GM21360 (cell line): ENCODE data around the gene GJA5.
"Not testable (repeated sequence)": the region's sequence is repeated elsewhere in the genome, so short reads cannot be mapped to it uniquely, and the experiment has no call there.

Experiments used
- ATAC-seq: cut with Tn5 transposase; IDR thresholded peaks from one replicate; pipeline ENCODE4 v1.9.1; 2021; ENCODE audit warnings: mild to moderate bottlenecking, moderate library complexity; ENCODE audit not compliant: unreplicated experiment

Gene GJA5

GRCh38 chr1:147734291-147734841 is 26.0 kb downstream of the GJA5 start:
- not testable (repeated sequence) for ATAC-seq

- ATAC-seq: no peak
Observed at GRCh38 chr1:147729315-147729714, 31.1 kb downstream of the GJA5 start.

- ATAC-seq: no peak
Observed at GRCh38 chr1:147726168-147726567, 34.2 kb downstream of the GJA5 start.

GRCh38 chr1:147725685-147726084 is 34.7 kb downstream of the GJA5 start:
- ATAC-seq: no peak

- no peak for ATAC-seq
Observed at GRCh38 chr1:147723691-147724323, 36.6 kb downstream of the GJA5 start.

DNA sequence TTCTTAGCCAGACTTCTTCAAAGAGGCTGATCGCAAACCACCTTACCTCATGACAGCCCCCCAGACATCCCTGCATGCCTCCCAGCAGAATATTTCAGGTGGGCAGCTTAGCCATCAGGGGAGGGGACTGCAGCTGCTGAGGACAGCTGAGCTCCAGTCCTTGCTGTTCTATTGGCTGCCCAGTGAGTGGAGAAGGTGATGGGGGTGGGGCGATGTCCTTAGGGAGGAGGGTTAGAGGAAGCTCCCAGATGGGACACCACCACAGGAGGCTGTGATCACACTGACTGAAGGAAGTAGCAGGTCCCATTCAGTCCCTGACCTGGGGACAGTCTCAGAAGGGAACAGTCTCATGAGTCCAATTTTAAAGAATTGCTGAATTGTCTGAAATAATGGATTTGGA is 38.3 kb downstream of the GJA5 start:
- ATAC-seq: no peak

DNA sequence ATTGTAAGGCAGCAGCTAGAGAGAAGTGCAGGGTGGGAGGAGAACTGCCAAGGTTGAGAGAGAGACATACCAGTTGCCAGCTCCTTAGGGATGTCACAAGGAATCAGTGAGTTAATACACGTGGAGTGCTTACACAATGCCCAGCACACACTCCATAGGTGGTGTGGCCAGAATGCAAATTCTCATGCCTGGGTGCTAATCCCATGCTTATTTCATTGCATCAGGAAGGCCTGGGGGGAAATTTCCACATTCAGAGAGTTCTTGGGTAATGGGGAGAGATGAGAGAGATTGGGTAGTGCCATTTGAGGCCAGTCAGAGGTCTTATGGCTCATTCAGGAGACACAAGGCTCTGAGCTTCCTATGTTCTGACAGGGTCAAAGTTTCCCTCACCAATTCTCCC is 38.7 kb downstream of the GJA5 start:
- no peak for ATAC-seq

- no peak for ATAC-seq
Observed at GRCh38 chr1:147720557-147720956, 39.8 kb downstream of the GJA5 start.

- no peak for ATAC-seq
Observed at GRCh38 chr1:147719711-147720225, 40.6 kb downstream of the GJA5 start.

DNA sequence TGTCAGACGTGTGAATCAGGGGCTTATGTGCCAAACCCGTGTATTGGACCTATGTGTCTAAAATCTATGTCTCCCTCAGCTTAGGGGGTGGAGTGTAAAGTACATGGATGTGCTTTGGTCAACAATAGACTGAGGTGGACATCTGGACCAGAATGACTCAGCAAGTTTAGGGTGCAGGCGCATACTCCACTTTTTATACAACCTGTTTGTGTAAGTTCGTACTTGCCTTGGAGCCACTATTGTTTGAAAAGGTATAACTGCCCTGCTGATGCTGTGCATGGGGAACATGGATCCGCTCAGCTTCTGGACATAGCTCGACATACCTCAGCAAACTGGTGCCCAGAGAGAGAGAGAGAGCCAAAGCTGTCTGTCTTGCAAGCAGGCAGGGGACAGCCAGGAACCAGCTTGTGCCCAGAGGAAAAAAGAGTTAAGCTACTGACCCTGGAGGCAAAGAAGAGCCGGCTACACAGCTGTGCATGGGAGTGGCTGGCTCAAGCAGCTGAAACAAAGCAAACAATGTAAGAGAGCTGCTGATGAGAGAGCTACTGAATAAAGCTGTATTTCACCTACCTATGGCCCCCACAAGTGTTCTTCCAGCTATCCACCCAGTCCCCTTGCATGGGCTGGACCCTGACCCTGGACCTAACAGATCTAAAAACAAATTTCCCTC is 41.2 kb downstream of the GJA5 start:
- ATAC-seq: no peak

DNA sequence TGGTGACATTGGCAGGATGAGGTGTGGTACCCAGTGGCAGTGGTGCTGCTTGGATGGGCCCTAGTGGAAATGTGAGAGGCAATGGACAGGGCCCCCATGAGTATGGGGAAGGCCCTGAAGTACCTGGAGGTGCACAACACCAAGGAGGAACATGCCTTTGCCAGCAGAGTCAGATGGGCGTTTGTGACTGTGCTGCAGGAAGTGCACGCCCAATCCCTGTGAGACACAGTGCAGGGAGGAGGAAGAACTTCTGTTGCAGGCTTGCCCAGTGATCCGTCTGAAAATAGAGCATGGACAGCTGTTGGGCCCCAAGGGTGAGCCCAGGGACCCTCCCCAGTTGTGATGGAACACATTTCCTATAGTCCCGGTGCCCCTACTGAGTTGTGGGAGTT is 42.7 kb downstream of the GJA5 start:
- ATAC-seq: no peak

GRCh38 chr1:147717051-147717705 is 43.2 kb downstream of the GJA5 start:
- no peak for ATAC-seq

DNA sequence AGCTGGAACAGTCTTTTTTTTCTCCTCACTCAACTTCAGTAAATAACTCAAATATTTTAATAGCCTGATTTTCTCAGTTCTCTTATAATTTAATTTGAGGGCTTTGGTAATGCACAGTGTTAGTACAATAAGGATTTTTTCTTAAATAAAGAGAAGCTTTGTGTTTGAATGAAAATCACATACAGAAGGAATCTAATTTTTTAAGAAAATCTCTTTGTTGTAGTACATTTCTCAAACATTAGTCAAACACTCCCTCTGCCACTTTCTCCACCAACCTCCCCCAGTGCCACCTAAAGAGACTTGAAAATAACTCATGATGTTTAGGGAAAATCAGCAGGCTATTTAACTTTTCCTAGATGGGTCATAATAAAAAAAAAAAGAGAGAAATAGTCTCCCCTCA is 47.8 kb downstream of the GJA5 start:
- no peak for ATAC-seq
